ENCODE measurements around the gene PDE7B. TPM values are rescaled to one million over a fixed set of nuclear protein-coding genes. Genes with fewer than 3 reads are reported as not detected.

Gene PDE7B
- total and polyA plus RNA-seq, 2 of the 13 experiments (the other 11 are each of a cell fraction or from before 2014, with no cell fraction given), result not detected

- no peak for TF ChIP-seq AKNA (CRISPR knock-in tag; IDR thresholded peaks at IDR 0.05; ENCODE audit: borderline replicate concordance)
Observed at GRCh38 chr6:135901774-135902524, 50.4 kb downstream of the PDE7B start (continued).

- BruUV-seq (replicated peaks), result no TSS peak
- ChIA-PET CTCF (ENCODE audit: low intra/inter-chr PET ratio, low total read pairs) (no interaction called here), POLR2A (no interaction called here)
- Histone ChIP-seq H3K36me3 (replicated peaks in 1 of 2; ENCODE audit: control insufficient read depth in 1 of 2, insufficient read depth in 2 of 2, low read length in 2 of 2) (no peaks in the 10 kb centered on the region), H3K4me1 (ENCODE audit: insufficient read depth, low read length) (no peaks in the 10 kb centered on the region), H3K4me3 (replicated peaks in 1 of 3; ENCODE audit: insufficient read depth in 1 of 3, low read depth in 2 of 3, low read length in 3 of 3) (no peak overlapping the region), H3K4me2 (ENCODE audit: low read depth, low read length) (no peak overlapping the region), H3K9me3 (ENCODE audit: low read length) (no peaks in the 10 kb centered on the region), H3K27me3 (ENCODE audit: control insufficient read depth in 1 of 2, insufficient read depth in 2 of 2, low read length in 2 of 2) (0 out of 5 replicates have a peak, but pooled peaks cover 0 to 7% of the 10 kb centered on the region in 2 experiments), H3K79me2 (ENCODE audit: insufficient read depth, low read length) (no peaks in the 10 kb centered on the region), H2AFZ (ENCODE audit: low read length) (no peak overlapping the region), H3K27ac (ENCODE audit: extremely low read length, insufficient read depth, low read length) (no peak overlapping the region), H3K9ac (ENCODE audit: insufficient read depth, low read depth, low read length) (no peak overlapping the region), H4K20me1 (ENCODE audit: insufficient read depth, low read length) (no peaks in the 10 kb centered on the region)
- 0% methylated on average over 2 of the region's 2 CpGs for WGBS (ENCODE audit: low lambda C conversion rate)
- intact Hi-C loops (cut with micrococcal nuclease; ENCODE audit: unreplicated experiment) (loop anchor here (10.0 kb wide), 1 partner anchor 322 kb away; no protein-coding TSS in a partner anchor), in situ Hi-C loops (cut with HindIII; ENCODE audit: extremely low pct_ligation_motif_present, low pct_unique_long_range_greater_than_20kb) (loop anchor here (10.0 kb wide), 1 partner anchor 368 kb away; no protein-coding TSS in a partner anchor)
- no peak for ATAC-seq
- no peak for DNase-seq (ENCODE audit: low spot score)
- no peak for FAIRE-seq
- TF ChIP-seq ASH2L (IDR thresholded peaks at IDR 0.05; ENCODE audit: insufficient read length, low read depth, low read length) (no peak), ETV6 (CRISPR knock-in tag; conservative IDR thresholded peaks at IDR 0.05) (no peak), EHMT2 (IDR thresholded peaks at IDR 0.05; ENCODE audit: borderline replicate concordance, low read depth, low read length) (no peak), ZNF24 (IDR thresholded peaks at IDR 0.05) (no peak), ZNF569 (CRISPR knock-in tag; IDR thresholded peaks at IDR 0.05; ENCODE audit: borderline replicate concordance) (no peak), NKX3-1 (CRISPR knock-in tag; IDR thresholded peaks at IDR 0.05) (no peak), CREB1 (IDR thresholded peaks at IDR 0.05) (no peak), CREB1 (CRISPR knock-in tag; IDR thresholded peaks at IDR 0.05) (no peak), ZUFSP (CRISPR knock-in tag; IDR thresholded peaks at IDR 0.05; ENCODE audit: borderline replicate concordance) (no peak), ZBTB37 (CRISPR knock-in tag; IDR thresholded peaks at IDR 0.05) (no peak), PAX8 (CRISPR knock-in tag; IDR thresholded peaks at IDR 0.05; ENCODE audit: borderline replicate concordance) (no peak)
Observed at GRCh38 chr6:135902756-135903331, 51.3 kb downstream of the PDE7B start.
